Measurements from ENCODE around the gene TVP23C.

TVP23C gene

GRCh38 chr17:15480204-15480603 is 83.1 kb downstream of the TVP23C start:
- no peak for DNase-seq (ENCODE audit: low read depth)
- TF ChIP-seq CTCF (IDR thresholded peaks at IDR 0.05; ENCODE audit: control insufficient read depth, insufficient read depth, low read depth, low read length, missing control alignments): no peak
- H3K4me3 ChIP-seq (ENCODE audit: control insufficient read depth, low read depth, low read length): no peak overlapping the region

GRCh38 chr17:15479703-15480102 is 83.6 kb downstream of the TVP23C start:
- no peak for TF ChIP-seq CTCF (IDR thresholded peaks at IDR 0.05; ENCODE audit: control insufficient read depth, insufficient read depth, low read depth, low read length, missing control alignments)
- no peak for DNase-seq (ENCODE audit: low read depth)
- no peak overlapping the region for H3K4me3 ChIP-seq (ENCODE audit: control insufficient read depth, low read depth, low read length)

DNA sequence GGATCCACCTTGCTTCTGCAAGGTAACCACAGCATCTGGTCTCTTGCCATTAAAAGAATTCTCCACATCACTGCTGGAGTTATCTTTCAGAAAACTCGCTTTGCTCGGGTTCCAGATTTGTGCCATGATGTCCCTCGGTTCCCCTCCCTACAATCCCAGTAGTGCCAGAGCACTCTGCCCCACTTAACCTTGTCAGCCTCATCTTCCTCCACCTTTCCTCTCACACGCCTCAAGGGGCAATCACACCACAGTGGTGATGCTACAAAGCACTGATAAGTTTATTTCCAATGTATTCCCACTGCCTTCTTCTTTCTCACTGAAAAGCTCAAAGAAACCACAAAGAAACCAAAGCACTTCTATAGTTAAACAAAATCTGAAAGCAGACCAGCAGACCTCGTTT is 84.4 kb downstream of the TVP23C start:
- DNase-seq (ENCODE audit: low read depth): no peak
- no peak for TF ChIP-seq CTCF (IDR thresholded peaks at IDR 0.05; ENCODE audit: control insufficient read depth, insufficient read depth, low read depth, low read length, missing control alignments)
- no peak overlapping the region for H3K4me3 ChIP-seq (ENCODE audit: control insufficient read depth, low read depth, low read length)

DNA sequence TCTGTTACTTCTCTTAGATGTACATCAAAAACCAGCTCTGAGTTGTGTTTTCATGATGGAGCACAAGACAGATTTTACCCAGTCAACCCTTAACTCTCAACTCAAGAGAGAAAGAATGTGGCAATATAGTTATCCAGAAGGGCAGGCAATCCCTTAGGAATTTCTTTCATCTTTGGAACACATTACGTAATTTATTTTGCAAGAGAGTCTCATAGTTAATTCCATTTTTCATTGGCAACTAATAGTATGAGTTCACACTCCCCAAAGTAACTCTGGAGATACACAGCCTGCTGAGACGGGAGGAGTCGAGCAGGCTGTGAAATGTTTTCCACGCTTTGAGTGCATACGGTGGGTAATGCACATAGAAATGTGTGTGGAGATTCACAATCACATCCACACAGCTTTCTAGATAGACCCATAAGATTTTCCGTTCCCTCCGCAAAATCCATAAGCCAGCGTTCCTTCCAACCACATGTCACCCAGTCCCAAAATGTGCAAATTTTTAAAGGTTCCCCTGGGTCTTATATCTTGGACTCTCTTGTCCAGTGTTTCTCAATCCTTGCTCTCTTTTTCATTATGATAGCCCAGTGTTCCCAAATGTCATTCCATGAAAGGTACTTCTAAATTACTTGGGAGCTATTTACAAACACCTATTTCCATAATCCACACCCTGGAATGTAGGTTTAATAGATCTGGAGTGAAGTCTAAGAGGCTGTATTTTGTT is 87.5 kb downstream of the TVP23C start:
- TF ChIP-seq CTCF (IDR thresholded peaks at IDR 0.05; ENCODE audit: control insufficient read depth, insufficient read depth, low read depth, low read length, missing control alignments): no peak
- peak; percentile 53 for DNase-seq (ENCODE audit: low read depth)
- no peak overlapping the region for H3K4me3 ChIP-seq (ENCODE audit: control insufficient read depth, low read depth, low read length)

DNA sequence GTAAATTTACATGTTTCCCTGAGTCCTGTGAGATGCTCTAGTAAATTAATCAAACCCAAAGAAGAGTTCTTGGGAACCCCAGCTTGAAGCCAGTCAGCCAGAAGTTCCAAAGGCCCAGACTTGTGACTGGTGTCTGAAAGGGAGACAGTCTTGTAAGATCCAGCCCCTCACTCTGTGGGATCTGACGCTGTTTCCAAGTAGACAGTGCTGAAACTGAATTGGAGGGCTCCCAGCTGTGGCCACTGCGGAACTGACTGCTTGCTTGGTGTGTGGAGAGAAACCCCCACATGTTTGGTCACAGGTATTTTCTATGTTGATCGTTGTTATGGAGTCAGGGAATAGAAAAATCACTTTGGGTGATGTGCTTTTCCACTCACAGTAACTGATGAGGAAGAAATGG is 90.4 kb downstream of the TVP23C start:
- DNase-seq (ENCODE audit: low read depth): no peak
- no peak for TF ChIP-seq CTCF (IDR thresholded peaks at IDR 0.05; ENCODE audit: control insufficient read depth, insufficient read depth, low read depth, low read length, missing control alignments)
- no peak overlapping the region for H3K4me3 ChIP-seq (ENCODE audit: control insufficient read depth, low read depth, low read length)

DNA sequence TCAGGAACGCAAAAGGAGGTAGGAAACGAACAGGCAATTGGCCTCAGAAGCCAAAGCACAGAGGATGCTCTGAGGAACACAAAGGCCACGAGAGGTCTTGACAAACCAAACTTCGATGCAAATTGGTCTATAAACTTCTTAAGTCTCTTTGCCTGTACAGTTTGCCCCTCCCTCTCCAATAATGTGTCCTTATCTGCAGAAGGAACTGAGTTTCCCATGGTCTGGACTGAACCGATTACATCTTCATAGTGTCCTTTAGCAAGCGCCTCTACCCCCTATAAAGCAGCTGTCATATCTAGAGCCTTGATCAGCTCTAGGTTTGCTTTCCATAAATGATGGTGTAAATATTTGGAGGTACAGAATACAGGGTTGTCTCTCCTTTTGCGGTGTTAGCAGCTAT is 92.7 kb downstream of the TVP23C start:
- no peak for DNase-seq (ENCODE audit: low read depth)
- TF ChIP-seq CTCF (IDR thresholded peaks at IDR 0.05; ENCODE audit: control insufficient read depth, insufficient read depth, low read depth, low read length, missing control alignments): no peak
- no peak overlapping the region for H3K4me3 ChIP-seq (ENCODE audit: control insufficient read depth, low read depth, low read length)

All from AG09309 (cell line).